K562 (cell line): Measurements from ENCODE around the gene FAM120AOS. TPM values are rescaled to one million over a fixed set of nuclear protein-coding genes. Genes with fewer than 3 reads are reported as not detected.

Experiments used
- ARHGAP35 ChIP-seq: fragments of 450-650 bp; IDR thresholded peaks from 2 replicates; pipeline ENCODE4 v1.6.1; 2018; ENCODE audit not compliant: partially characterized antibody
- CC2D1A ChIP-seq: fragments of 450-650 bp; IDR thresholded peaks from 2 replicates; pipeline ENCODE4 v1.6.1; 2017; ENCODE audit warnings: mild to moderate bottlenecking
- CHD7 ChIP-seq: fragments of 200-600 bp; sonication (generic); IDR thresholded peaks from one replicate; pipeline ENCODE4 v1.6.1; 2012; ENCODE audit warnings: mild to moderate bottlenecking, low read depth, low read length, inconsistent platforms
- FOXJ2 ChIP-seq: fragments of 200-800 bp; sonication (Bioruptor generic); IDR thresholded peaks from 2 replicates; pipeline ENCODE4 v1.6.1; 2016; ENCODE audit warnings: missing genetic modification characterization, missing compliant biosample characterization
- FOXJ3 ChIP-seq: sonication (generic); formaldehyde crosslinking; IDR thresholded peaks from 2 replicates; pipeline ENCODE4 v1.4.0; 2020; ENCODE audit warnings: mild to moderate bottlenecking, missing genetic modification reagents
- GABPB1 ChIP-seq: sonication (generic); formaldehyde crosslinking; IDR thresholded peaks from 2 replicates; pipeline ENCODE4 v1.8.0; 2022; ENCODE audit warnings: mild to moderate bottlenecking, missing genetic modification reagents
- MTA2 ChIP-seq: fragments of 450-650 bp; IDR thresholded peaks from 2 replicates; pipeline ENCODE4 v1.6.1; 2016; ENCODE audit warnings: low read depth
- NR2C1 ChIP-seq, 2 experiments: fragments of 450-650 bp; IDR thresholded peaks; 2 replicates each; pipeline ENCODE4 v1.6.1; 2017; ENCODE audit warnings: mild to moderate bottlenecking in 2 of 2, antibody characterized with exemption in 1 of 2, inconsistent platforms in 1 of 2, missing compliant biosample characterization in 1 of 2, missing genetic modification characterization in 1 of 2
- NR2C2 ChIP-seq, 2 experiments: fragments of 200-800 bp in 1 of 2; sonication (Bioruptor generic) in 1 of 2; sonication (generic) in 1 of 2; formaldehyde crosslinking in 1 of 2; IDR thresholded peaks; 2 replicates each; pipeline versions ENCODE4 v1.6.1 to v1.8.0; 2016 to 2022; ENCODE audit warnings: mild to moderate bottlenecking in 1 of 2, missing compliant biosample characterization in 1 of 2, missing genetic modification characterization in 1 of 2, missing genetic modification reagents in 1 of 2
- SIN3A ChIP-seq, 2 experiments: fragments of 150-350 bp in 1 of 2; IDR thresholded peaks; 2 replicates each; pipeline ENCODE4 v1.6.1; 2011 to 2016; ENCODE audit warnings: borderline replicate concordance in 2 of 2, low read depth in 2 of 2, low read length in 2 of 2, mild to moderate bottlenecking in 2 of 2, moderate library complexity in 2 of 2; ENCODE audit not compliant: control insufficient read depth in 1 of 2
- THAP7 ChIP-seq: fragments of 250-450 bp; sonication (Bioruptor Pico); IDR thresholded peaks from 2 replicates; pipeline ENCODE4 v1.5.0; 2021
- ZNF23 ChIP-seq: fragments of 250-450 bp; sonication (Bioruptor Pico); IDR thresholded peaks from 2 replicates; pipeline ENCODE4 v1.4.0; 2020; ENCODE audit warnings: mild to moderate bottlenecking
- ZNF277 ChIP-seq: fragments of 250-450 bp; sonication (Bioruptor Pico); IDR thresholded peaks from 2 replicates; pipeline ENCODE4 v1.8.0; 2022; ENCODE audit warnings: inconsistent platforms, mild to moderate bottlenecking, moderate library complexity, borderline replicate concordance
- polyA plus RNA-seq, 8 experiments: library from polyadenylated mRNA; depleted of rRNA in 4 of 8; stranded (reverse) in 5 of 8; unstranded in 3 of 8; fragments of >200 nt; fragmentation: Nextera tagmentation in 2 of 8; fragmentation: Illumina TruSeq in 1 of 8; extraction: Ambion mirVana in 2 of 8; extraction: Trizol in 1 of 8; gene quantifications; 2 replicates each; pipeline versions ENCODE4 v1.2.1 to v1.2.3, GENCODE V29; 2011 to 2014; ENCODE audit warnings: inconsistent platforms in 1 of 8, missing spikeins in 1 of 8
- total RNA-seq, 7 experiments: library from RNA; depleted of rRNA in 6 of 7; stranded (reverse); fragments of >200 nt in 6 of 7; fragmentation: Illumina TruSeq in 2 of 7; extraction: Trizol in 2 of 7; gene quantifications; 2 replicates each; pipeline versions ENCODE4 v1.2.1 to v1.2.3, GENCODE V29; 2011 to 2021; ENCODE audit warnings: low replicate concordance in 1 of 7

Gene FAM120AOS
- total and polyA plus RNA-seq, 9 of the 15 experiments (the other 6 are each of a cell fraction or from before 2014, with no cell fraction given): 18.8 to 53.4 (median 41.4) TPM

- TF ChIP-seq CHD7: no peak
- no peak for TF ChIP-seq FOXJ3 (CRISPR knock-in tag)
- TF ChIP-seq ZNF277 (CRISPR knock-in tag): no peak
- TF ChIP-seq MTA2: no peak
- TF ChIP-seq ZNF23 (CRISPR knock-in tag): no peak
- TF ChIP-seq GABPB1 (CRISPR knock-in tag): peak; percentile 92
- TF ChIP-seq SIN3A (IDR thresholded peaks at IDR 0.05; ENCODE audit: borderline replicate concordance in 2 of 2, control insufficient read depth in 1 of 2, low read depth in 2 of 2, low read length in 2 of 2): peak; percentile 36 to 73; a peak in 2 of 4 replicates
- no peak for TF ChIP-seq NR2C2 (CRISPR knock-in tag; IDR thresholded peaks at IDR 0.05)
- peak; percentile 81; the same call in 1 of the 2 replicates for TF ChIP-seq NR2C2 (tag; IDR thresholded peaks at IDR 0.05)
- TF ChIP-seq NR2C1 (IDR thresholded peaks at IDR 0.05): no peak
- peak; percentile 56 for TF ChIP-seq NR2C1 (tag; IDR thresholded peaks at IDR 0.05)
- TF ChIP-seq CC2D1A: no peak
- TF ChIP-seq FOXJ2 (tag): no peak
- TF ChIP-seq ARHGAP35: no peak
- no peak for TF ChIP-seq THAP7
Observed at GRCh38 chr9:93453047-93453914, at the start of gene FAM120AOS (continued).
